Stimulated activated CD8-positive, alpha-beta memory T cell treated with anti-CD3 and anti-CD28 coated beads, Interleukin-12 subunit alpha, Interleukin-12 subunit beta, amount 100 ng/mL, for 4 hours (primary cell): ENCODE measurements around the gene MORC1.
A peak's percentile ranks its signal among the peaks of the same experiment; 100 is the strongest.

Source experiments
- DNase-seq: peaks from one replicate; pipeline ENCODE4 v3.0.0-alpha.2; 2020; ENCODE audit warnings: low read depth

MORC1 gene

DNA sequence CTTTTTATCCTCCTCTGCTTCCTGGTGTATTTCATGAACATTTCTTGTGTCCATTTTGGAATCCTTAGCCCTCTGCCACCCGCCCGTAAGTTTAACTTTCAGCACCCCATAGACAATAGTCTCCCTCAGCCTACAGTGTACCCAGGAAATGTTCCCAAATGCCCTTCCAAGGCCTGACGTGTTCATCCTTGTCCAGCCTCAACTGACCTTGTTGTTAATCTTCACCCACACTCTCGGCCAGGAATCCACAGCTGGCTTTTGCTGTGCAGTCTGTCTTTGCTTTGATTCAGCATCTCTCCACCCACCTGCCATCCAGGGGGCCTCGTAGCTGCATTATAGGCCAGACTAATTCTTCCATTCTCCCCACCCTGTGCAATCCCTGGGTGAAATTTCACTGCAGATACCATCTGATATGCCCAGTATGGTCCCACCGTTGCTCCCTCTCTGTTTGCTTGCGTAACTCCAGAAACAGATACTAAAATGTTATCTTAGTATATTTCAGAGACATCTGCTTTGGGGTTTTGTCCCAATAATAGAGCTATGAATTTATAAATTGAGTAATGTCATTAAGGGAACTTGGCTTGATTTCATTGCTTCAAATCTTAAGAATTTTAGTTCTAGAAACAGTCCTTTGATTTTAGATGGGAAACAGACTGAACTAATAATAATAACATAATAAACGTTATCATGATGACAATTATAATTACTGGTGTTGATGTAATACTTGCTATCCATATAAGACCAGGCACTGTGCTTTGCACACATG lies 180.8 kb downstream of the MORC1 start:
- DNase-seq, result no peak

DNA sequence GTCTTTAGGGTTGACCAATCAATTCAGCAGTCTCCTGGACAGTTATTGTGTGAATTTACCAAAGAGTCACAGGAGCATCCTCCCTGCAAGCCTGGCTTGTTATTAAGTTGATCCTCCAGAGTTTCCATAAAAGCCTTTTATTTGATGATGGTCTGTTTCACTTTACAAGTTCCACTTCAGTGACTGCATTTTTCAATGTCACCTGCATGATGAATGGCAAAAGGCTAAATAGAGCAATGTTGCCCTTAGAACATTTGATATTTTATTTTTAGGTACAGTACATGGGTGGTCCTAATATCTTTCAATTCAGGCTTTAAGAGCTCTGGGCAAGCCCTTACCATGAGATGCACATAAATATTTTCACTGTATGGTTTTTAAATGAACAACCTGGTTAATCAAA lies 186.9 kb downstream of the MORC1 start:
- no peak for DNase-seq

DNA sequence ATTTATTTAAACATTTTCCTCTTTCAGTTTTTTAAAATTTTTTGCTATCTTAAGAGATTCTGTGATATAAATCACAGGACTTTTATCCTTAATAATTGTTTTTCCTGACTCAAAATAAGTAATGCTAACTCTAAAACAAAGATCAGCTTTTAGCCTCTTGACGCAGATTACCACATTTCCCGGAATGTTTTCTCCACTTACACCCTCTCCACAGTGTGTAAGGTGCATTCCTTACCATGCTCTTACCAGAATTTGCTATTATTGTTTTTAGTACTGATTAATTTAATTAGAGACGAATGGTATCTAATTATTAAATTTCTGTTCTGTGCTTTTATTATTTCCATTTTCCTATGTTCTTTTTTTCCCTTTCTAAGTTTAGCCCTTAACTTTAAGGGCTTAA lies 199.1 kb downstream of the MORC1 start:
- DNase-seq, result no peak

DNA sequence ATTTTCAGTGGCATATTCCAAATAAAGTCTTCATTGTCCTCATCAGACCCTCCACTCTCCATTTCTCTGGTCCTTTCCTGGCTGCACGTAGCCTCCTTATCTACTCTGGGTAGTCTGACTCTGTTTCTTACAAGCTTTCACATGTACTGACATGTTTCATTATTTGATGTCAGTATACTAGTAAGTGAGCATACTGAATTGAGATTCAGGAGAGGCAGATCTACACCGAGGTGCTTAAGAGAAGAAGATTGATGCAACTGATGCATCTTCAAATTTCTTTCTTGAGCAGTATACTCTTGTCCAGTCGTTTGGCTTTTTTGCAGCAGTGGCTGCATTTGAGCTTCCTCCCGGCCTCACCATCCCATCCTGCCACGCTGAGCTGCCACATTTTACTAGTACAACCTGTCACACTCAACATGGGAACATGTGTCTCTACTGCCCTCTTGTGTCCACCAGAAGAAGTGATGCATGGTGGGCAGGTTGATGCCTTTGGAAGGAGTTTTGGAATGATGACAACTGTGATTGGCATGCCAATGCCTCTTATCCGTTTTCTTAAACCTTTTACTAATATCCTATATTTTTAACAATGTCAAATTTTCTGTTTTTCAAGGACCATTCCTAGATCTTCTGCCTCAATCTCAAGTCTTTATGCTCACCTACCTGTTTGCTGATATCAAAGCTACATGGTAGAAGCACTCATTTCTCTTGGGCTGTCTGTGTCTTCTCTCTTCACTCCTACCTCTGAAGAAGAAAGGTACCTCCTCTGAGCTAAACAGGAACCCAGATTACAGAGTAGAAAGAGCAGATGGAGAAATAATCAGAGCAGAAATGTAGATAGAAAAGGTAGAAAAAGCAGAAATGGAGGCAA lies 202.9 kb downstream of the MORC1 start:
- peak; percentile 18 for DNase-seq

DNA sequence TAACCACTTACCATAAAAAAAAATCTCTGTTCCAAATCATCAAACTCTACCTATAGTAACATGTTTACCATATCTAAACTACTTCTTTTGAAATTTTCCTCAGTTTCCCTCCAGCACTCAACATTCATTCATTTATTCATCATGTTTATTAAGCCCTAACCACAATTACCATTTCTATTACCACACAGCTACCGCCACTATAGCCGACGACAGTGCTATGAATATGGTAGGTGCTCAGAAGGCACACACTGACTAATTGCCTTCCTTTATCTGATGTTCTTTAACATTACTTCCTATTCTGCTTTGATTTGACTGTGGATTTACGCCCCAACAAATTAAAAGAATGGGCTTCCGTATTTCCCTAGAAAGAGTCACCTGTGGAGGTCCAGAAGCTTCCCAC lies 208.1 kb downstream of the MORC1 start:
- no peak for DNase-seq
